Measurements from ENCODE around the gene TRIM65. TPM values are rescaled to one million over a fixed set of nuclear protein-coding genes. Genes with fewer than 3 reads are reported as not detected.

Gene TRIM65
- polyA plus RNA-seq, 1 donor from 2014 or later = 1.5 TPM

GRCh38 chr17:75900691-75901533 lies 4.2 kb upstream of the TRIM65 start:
- Histone ChIP-seq H4K20me1 (ENCODE audit: insufficient read depth) (no peaks in the 10 kb centered on the region), H3K9ac (ENCODE audit: low read length) (no peak overlapping the region), H3F3A (ENCODE audit: insufficient read depth, low read length, poor library complexity, severe bottlenecking) (no peaks in the 10 kb centered on the region), H3K9me3 (ENCODE audit: low read length) (no peaks in the 10 kb centered on the region), H3K36me3 (ENCODE audit: insufficient read depth, low read length) (no peaks in the 10 kb centered on the region), H3K27me3 (ENCODE audit: insufficient read depth, low read depth, low read length) (no peaks in the 10 kb centered on the region), H3K79me2 (replicated peaks; ENCODE audit: insufficient read depth, low read length) (no peaks in the 10 kb centered on the region), H3K4me2 (ENCODE audit: low read length) (no peak overlapping the region), H3K9me2 (ENCODE audit: insufficient read depth, low read length) (no peaks in the 10 kb centered on the region), H3K27ac (ENCODE audit: low read length) (no peak overlapping the region), H2AFZ (ENCODE audit: low read depth, low read length) (no peak overlapping the region), H3K4me3 (ENCODE audit: low read length) (no peak overlapping the region)
- TF ChIP-seq POLR2AphosphoS5 (IDR thresholded peaks at IDR 0.05) = no peak
- TF ChIP-seq EP300 (conservative IDR thresholded peaks at IDR 0.05; ENCODE audit: poor library complexity, severe bottlenecking) = no peak
- TF ChIP-seq TAF1 (IDR thresholded peaks at IDR 0.05; ENCODE audit: low read depth) = no peak
- TF ChIP-seq RAD21 (conservative IDR thresholded peaks at IDR 0.05) = no peak
- no peak for TF ChIP-seq CTCF (IDR thresholded peaks at IDR 0.05; ENCODE audit: poor library complexity, severe bottlenecking)
- TF ChIP-seq REST (IDR thresholded peaks at IDR 0.05; ENCODE audit: borderline replicate concordance) = no peak

- Histone ChIP-seq H3K36me3 (ENCODE audit: insufficient read depth, low read length) (no peaks in the 10 kb centered on the region), H3K79me2 (replicated peaks; ENCODE audit: insufficient read depth, low read length) (no peaks in the 10 kb centered on the region)
Measured at GRCh38 chr17:75899767-75900468, 3.2 kb upstream of the TRIM65 start.

More at GRCh38 chr17:75899767-75900468, 3.2 kb upstream of the TRIM65 start:
- Histone ChIP-seq H4K20me1 (ENCODE audit: insufficient read depth) (no peaks in the 10 kb centered on the region), H3K4me2 (ENCODE audit: low read length) (no peak overlapping the region), H2AFZ (ENCODE audit: low read depth, low read length) (no peak overlapping the region), H3K9me2 (ENCODE audit: insufficient read depth, low read length) (no peaks in the 10 kb centered on the region), H3K27me3 (ENCODE audit: insufficient read depth, low read depth, low read length) (no peaks in the 10 kb centered on the region), H3F3A (ENCODE audit: insufficient read depth, low read length, poor library complexity, severe bottlenecking) (no peaks in the 10 kb centered on the region), H3K9ac (ENCODE audit: low read length) (no peak overlapping the region), H3K9me3 (ENCODE audit: low read length) (no peaks in the 10 kb centered on the region), H3K27ac (ENCODE audit: low read length) (no peak overlapping the region), H3K4me3 (ENCODE audit: low read length) (no peak overlapping the region)
- no peak for TF ChIP-seq REST (IDR thresholded peaks at IDR 0.05; ENCODE audit: borderline replicate concordance)
- TF ChIP-seq CTCF (IDR thresholded peaks at IDR 0.05; ENCODE audit: poor library complexity, severe bottlenecking) = no peak
- TF ChIP-seq POLR2AphosphoS5 (IDR thresholded peaks at IDR 0.05) = no peak
- no peak for TF ChIP-seq EZH2 (IDR thresholded peaks at IDR 0.05; ENCODE audit: borderline replicate concordance, insufficient read depth, low read length, poor library complexity, severe bottlenecking)
- no peak for TF ChIP-seq TAF1 (IDR thresholded peaks at IDR 0.05; ENCODE audit: low read depth)
- no peak for TF ChIP-seq MXI1 (conservative IDR thresholded peaks at IDR 0.05; ENCODE audit: poor library complexity, severe bottlenecking)
- TF ChIP-seq EP300 (conservative IDR thresholded peaks at IDR 0.05; ENCODE audit: poor library complexity, severe bottlenecking) = no peak
- no peak for TF ChIP-seq SMC3 (conservative IDR thresholded peaks at IDR 0.05; ENCODE audit: poor library complexity)
- TF ChIP-seq RAD21 (conservative IDR thresholded peaks at IDR 0.05) = no peak

All from neural cell (in vitro differentiated cells).